DND-41 (cell line): ENCODE data around the gene ERO1B.

Experiments
- ATAC-seq: fragments of 200-7000 bp; cut with Tn5 transposase; 3 replicates; pipeline ENCODE4 v1.9.1; 2021; ENCODE audit warnings: low read depth; ENCODE audit not compliant: insufficient read depth
- DNase-seq: peaks from one replicate; pipeline ENCODE4 v3.0.0-alpha.2; 2020
- H2AFZ ChIP-seq: 2 replicates; pipeline ENCODE4 v1.6.0; 2012; ENCODE audit warnings: low read depth, low read length
- H3K27ac ChIP-seq: 2 replicates; pipeline ENCODE4 v1.5.1; 2012; ENCODE audit warnings: low read length, inconsistent platforms
- H3K27me3 ChIP-seq: fragments of 200-600 bp; sonication (generic); 2 replicates; pipeline ENCODE4 v1.6.0; 2012; ENCODE audit warnings: low read length, mild to moderate bottlenecking, inconsistent platforms; ENCODE audit not compliant: insufficient read depth, poor library complexity
- H3K36me3 ChIP-seq: 2 replicates; pipeline ENCODE4 v1.5.1; 2012; ENCODE audit warnings: low read length, inconsistent platforms; ENCODE audit not compliant: insufficient read depth
- H3K4me1 ChIP-seq: 2 replicates; pipeline ENCODE4 v1.5.1; 2012; ENCODE audit warnings: mild to moderate bottlenecking, low read length; ENCODE audit not compliant: insufficient read depth
- H3K4me2 ChIP-seq: 2 replicates; pipeline ENCODE4 v1.6.0; 2012; ENCODE audit warnings: mild to moderate bottlenecking, moderate library complexity, low read length, inconsistent platforms; ENCODE audit not compliant: insufficient read depth
- H3K4me3 ChIP-seq, 2 experiments: fragments of 200-600 bp in 1 of 2; shearing (Covaris generic) in 1 of 2; 2 replicates each; pipeline ENCODE4 v1.5.1; 2012 to 2016; ENCODE audit warnings: inconsistent platforms in 2 of 2, low read length in 2 of 2, mild to moderate bottlenecking in 2 of 2, low read depth in 1 of 2, moderate library complexity in 1 of 2
- H3K79me2 ChIP-seq: 2 replicates; pipeline ENCODE4 v1.6.0; 2012; ENCODE audit warnings: low read length, inconsistent platforms; ENCODE audit not compliant: insufficient read depth
- H3K9ac ChIP-seq: 2 replicates; pipeline ENCODE4 v1.6.0; 2012; ENCODE audit warnings: low read depth, mild to moderate bottlenecking, inconsistent platforms, low read length, moderate library complexity
- H3K9me3 ChIP-seq: 2 replicates; pipeline ENCODE4 v1.5.1; 2012; ENCODE audit warnings: low read length, moderate library complexity, mild to moderate bottlenecking, inconsistent platforms; ENCODE audit not compliant: insufficient read depth, severe bottlenecking
- H4K20me1 ChIP-seq: 2 replicates; pipeline ENCODE4 v1.6.0; 2012; ENCODE audit warnings: low read length; ENCODE audit not compliant: insufficient read depth
- CTCF ChIP-seq: IDR thresholded peaks from 2 replicates; pipeline ENCODE4 v1.5.1; 2012; ENCODE audit warnings: borderline replicate concordance, low read length, moderate library complexity, mild to moderate bottlenecking; ENCODE audit not compliant: poor library complexity, severe bottlenecking; ENCODE audit errors: extremely low read depth
- EZH2 ChIP-seq: IDR thresholded peaks from 3 replicates; pipeline ENCODE4 v1.6.1; 2012; ENCODE audit warnings: borderline replicate concordance, low read depth, mild to moderate bottlenecking, moderate library complexity, low read length, inconsistent platforms; ENCODE audit not compliant: severe bottlenecking

Gene ERO1B

GRCh38 chr1:236176337-236177336, 105.1 kb downstream of the ERO1B start:
- Histone ChIP-seq H3K79me2 (no peaks in the 10 kb centered on the region), H3K36me3 (peaks cover 37% of the 10 kb centered on the region), H2AFZ (no peak overlapping the region), H3K4me3 (no peak overlapping the region), H3K4me1 (no peaks in the 10 kb centered on the region), H3K9ac (no peak overlapping the region), H3K9me3 (no peaks in the 10 kb centered on the region), H3K4me2 (no peak overlapping the region), H4K20me1 (peaks cover 9% of the 10 kb centered on the region; the same call in 1 of the 2 replicates), H3K27me3 (no peaks in the 10 kb centered on the region), H3K27ac (no peak overlapping the region)
- DNase-seq (no peak), ATAC-seq (no peak)
- TF ChIP-seq EZH2 (no peak), CTCF (no peak)

- H2AFZ ChIP-seq, result no peak overlapping the region
- H3K9me3 ChIP-seq, result no peaks in the 10 kb centered on the region
- DNase-seq, result no peak
- no peak for TF ChIP-seq EZH2
- TF ChIP-seq CTCF, result no peak
- no peak overlapping the region for H3K27ac ChIP-seq
- H3K4me3 ChIP-seq, result no peak overlapping the region
- H3K4me2 ChIP-seq, result no peak overlapping the region
- peaks cover 29% of the 10 kb centered on the region for H3K36me3 ChIP-seq
- no peak for ATAC-seq
- no peak overlapping the region for H3K9ac ChIP-seq
- no peaks in the 10 kb centered on the region for H3K4me1 ChIP-seq
- H3K27me3 ChIP-seq, result no peaks in the 10 kb centered on the region
- H3K79me2 ChIP-seq, result no peaks in the 10 kb centered on the region
- H4K20me1 ChIP-seq, result peaks cover 9% of the 10 kb centered on the region; the same call in 1 of the 2 replicates
Observed at GRCh38 chr1:236175642-236176336, 106.0 kb downstream of the ERO1B start.

- Histone ChIP-seq H3K4me2 (no peak overlapping the region), H3K9ac (no peak overlapping the region), H3K79me2 (no peaks in the 10 kb centered on the region), H3K4me3 (no peak overlapping the region), H3K4me1 (no peaks in the 10 kb centered on the region), H3K36me3 (peaks cover 26% of the 10 kb centered on the region), H3K27ac (no peak overlapping the region), H3K9me3 (no peaks in the 10 kb centered on the region), H2AFZ (no peak overlapping the region), H4K20me1 (peaks cover 14% of the 10 kb centered on the region; the same call in 1 of the 2 replicates), H3K27me3 (no peaks in the 10 kb centered on the region)
- DNase-seq, result no peak
- TF ChIP-seq EZH2 (no peak), CTCF (no peak)
- no peak for ATAC-seq
Observed at GRCh38 chr1:236173174-236173767, 108.5 kb downstream of the ERO1B start.
